ENCODE measurements around the gene BLOC1S6. TPM values are rescaled to one million over a fixed set of nuclear protein-coding genes. Genes with fewer than 3 reads are reported as not detected.

BLOC1S6 gene
- total and polyA plus RNA-seq, 2 of the 8 experiments (the other 6 are each of a cell fraction or from before 2014, with no cell fraction given): 4.5 to 28.8 TPM

- TF ChIP-seq CHD7 (IDR thresholded peaks at IDR 0.05; ENCODE audit: insufficient replicate concordance, low read length) (no peak), TEAD4 (IDR thresholded peaks at IDR 0.05; ENCODE audit: low read depth, low read length) (no peak), USF2 (IDR thresholded peaks at IDR 0.05; ENCODE audit: low read length) (peak; percentile 42; the same call in 1 of the 2 replicates), CBX5 (IDR thresholded peaks at IDR 0.05; ENCODE audit: low read depth, low read length) (no peak), SAP30 (IDR thresholded peaks at IDR 0.05; ENCODE audit: insufficient read depth, insufficient replicate concordance, low read length) (no peak), KDM1A (IDR thresholded peaks at IDR 0.05; ENCODE audit: borderline replicate concordance, low read length) (no peak), EP300 (IDR thresholded peaks at IDR 0.05; ENCODE audit: borderline replicate concordance in 1 of 2, low read depth in 2 of 2, low read length in 2 of 2) (peak in 1 of 2 experiments; percentile 59; a peak in 1 of 3 replicates), KDM4A (IDR thresholded peaks at IDR 0.05; ENCODE audit: low read depth, low read length, severe bottlenecking) (peak; percentile 84)
Measured at GRCh38 chr15:45587095-45587862, at the start of gene BLOC1S6 (continued).

All from H1 (cell line).